NCI-H446 treated with DMSO at 0.1 percent for 48 hours (cell line): Measurements from ENCODE around the gene TCF7L2.
"Not testable (repeated sequence)": the region's sequence is repeated elsewhere in the genome, so short reads cannot be mapped to it uniquely, and the experiment has no call there.

Experiments
- DNase-seq: peaks from one replicate; lab custom pipeline; 2025; lab: John Stamatoyannopoulos, UW

TCF7L2 gene

DNA sequence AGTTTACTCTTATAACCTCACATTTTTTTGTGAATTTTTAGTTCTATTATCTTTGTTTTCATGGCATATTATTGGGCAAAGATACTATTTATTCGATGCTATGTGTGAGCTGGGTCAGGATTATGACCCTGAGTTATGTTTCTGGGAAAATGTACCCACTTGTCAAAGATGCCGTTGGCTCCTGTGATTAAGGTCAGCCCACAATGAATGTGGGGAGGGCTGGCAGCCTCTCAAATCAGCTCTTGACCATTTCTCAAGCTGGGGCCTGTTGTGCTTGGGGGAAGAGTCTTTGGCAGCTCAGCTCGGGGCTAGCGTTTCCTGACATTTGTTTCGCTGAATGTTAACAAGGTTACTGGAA, 97.5 kb downstream of the TCF7L2 start:
- no peak for DNase-seq

- DNase-seq, result no peak
These were observed 98.1 kb downstream of the TCF7L2 start for GRCh38 chr10:113047963-113048781.

DNA sequence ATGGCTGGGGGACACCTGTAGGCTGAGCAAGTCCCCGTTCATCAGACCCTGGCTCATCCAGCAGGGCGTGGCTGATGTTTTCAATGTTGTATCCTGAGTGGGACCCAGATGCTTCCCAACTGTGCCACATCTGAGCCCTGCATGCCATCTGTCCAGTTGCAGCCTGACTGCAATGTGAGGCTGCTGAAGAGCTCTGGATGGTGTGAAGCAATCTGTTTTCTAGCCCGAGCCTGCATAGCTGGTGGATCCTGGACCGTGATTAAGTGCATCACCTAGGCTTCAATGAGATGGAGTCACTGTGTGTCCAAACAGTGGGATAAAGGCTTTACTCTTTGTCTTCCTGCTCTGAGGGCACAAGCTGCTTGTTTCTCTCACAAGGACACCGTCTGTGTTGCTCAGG, 99.8 kb downstream of the TCF7L2 start:
- DNase-seq, result no peak

GRCh38 chr10:113052076-113052830, 102.2 kb downstream of the TCF7L2 start:
- DNase-seq, result no peak

GRCh38 chr10:113053091-113053490, 103.0 kb downstream of the TCF7L2 start:
- DNase-seq, result no peak

DNA sequence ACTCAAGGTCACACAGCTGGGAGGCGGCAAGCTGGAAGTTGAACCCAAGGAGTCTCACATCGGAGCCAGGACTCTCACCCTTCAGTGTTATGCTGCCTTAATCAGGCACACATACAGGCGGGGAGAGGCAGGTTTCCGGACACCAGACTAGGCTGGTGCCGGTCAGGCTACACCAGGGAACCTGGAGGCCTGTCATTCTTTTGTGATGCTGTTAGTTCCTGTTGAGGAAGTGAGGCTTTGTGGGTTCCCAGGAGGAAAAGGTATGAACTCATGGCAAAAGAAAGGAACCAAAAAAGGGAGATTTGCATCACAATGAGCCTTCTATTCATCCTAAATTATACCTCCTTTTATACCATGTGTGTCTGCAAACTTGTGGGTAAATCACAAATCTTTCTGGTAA, 103.8 kb downstream of the TCF7L2 start:
- no peak for DNase-seq

- no peak for DNase-seq
These were observed 105.4 kb downstream of the TCF7L2 start for GRCh38 chr10:113055458-113055857.

DNA sequence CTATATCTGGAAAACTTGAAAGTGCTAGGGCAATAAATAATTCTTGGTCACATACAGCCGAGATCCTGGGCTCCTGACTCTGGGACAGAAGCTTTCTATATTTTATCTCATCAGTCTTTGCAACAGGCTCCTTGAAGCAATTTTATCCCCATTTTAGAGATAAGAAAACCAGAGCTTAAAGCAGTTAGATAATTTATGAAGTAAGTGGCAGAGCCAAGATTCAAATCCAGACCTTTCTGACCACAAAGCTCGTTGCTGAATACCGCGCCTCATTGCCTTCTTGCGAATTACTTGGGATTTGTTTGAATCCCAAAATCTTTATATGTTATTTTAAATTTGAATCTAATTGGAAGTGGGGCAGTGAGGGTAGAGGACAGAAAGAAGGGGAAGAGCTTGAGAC, 106.0 kb downstream of the TCF7L2 start:
- DNase-seq, result no peak

GRCh38 chr10:113056441-113057021, 106.5 kb downstream of the TCF7L2 start:
- no peak for DNase-seq

GRCh38 chr10:113057948-113058522, 108.0 kb downstream of the TCF7L2 start:
- no peak for DNase-seq

- no peak for DNase-seq
These were observed 108.7 kb downstream of the TCF7L2 start for GRCh38 chr10:113058523-113059370.

DNA sequence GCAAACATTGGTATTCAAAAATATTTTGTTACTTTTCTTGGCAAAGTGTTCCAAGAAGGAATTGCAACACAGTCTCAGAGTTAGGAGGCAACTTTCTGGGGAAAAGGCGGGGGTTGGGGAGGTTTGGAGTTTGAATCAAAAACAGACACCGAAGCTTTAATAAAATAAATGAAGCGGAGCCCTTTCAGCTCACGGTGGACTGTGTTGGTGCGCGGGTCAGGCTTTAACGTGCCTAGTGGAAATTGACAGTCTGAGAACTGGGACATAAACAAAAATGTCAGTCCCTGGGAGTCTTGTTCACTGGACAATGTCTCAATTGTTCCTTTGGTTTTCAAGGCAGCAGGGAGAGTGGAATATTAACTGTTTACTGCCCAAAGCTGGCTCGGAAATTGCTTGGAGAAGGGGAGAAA, 109.3 kb downstream of the TCF7L2 start:
- no peak for DNase-seq

GRCh38 chr10:113060201-113061053, 110.4 kb downstream of the TCF7L2 start:
- DNase-seq, result no peak

DNA sequence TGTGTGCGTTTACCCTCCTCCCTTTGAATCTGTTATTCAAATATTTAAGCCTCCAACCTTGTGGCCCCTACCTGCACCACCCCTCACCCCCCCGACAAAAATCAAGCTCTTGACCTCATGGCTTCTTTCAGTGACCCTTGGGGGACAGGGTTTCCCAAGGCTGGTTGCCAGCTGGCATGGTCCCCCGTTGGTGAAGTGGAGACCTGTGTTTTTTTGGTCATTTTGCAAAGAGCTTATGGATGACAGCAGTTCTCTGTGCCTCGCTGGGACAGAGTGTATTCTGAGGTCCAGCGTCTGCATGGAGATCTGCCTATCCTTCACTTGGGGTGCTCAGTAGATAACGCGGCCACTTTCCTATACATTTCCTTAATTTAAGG, 111.0 kb downstream of the TCF7L2 start:
- DNase-seq, result no peak

GRCh38 chr10:113061557-113061956, 111.5 kb downstream of the TCF7L2 start:
- no peak for DNase-seq

- DNase-seq, result no peak
These were observed 113.3 kb downstream of the TCF7L2 start for GRCh38 chr10:113063043-113063967.

- no peak for DNase-seq
These were observed 114.0 kb downstream of the TCF7L2 start for GRCh38 chr10:113064039-113064438.

DNA sequence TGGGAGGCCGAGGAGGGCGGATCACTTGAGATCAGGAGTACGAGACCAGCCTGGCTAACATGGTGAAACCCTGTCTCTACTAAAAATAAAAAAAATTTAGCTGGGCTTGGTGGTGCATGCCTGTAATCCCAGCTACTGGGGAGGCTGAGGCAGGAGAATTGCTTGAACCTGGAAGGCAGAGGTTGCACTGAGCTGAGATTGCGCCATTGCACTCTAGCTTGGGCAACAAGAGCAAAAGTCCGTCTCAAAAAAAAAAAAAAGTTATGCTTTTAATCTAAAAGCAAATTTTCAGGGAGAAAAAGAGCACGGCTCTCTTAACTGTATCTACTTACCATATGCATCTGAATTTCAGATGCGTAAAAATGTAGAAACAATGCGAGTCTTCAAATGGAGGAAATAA, 116.1 kb downstream of the TCF7L2 start:
- DNase-seq, result not testable (repeated sequence)

GRCh38 chr10:113066561-113067312, 116.7 kb downstream of the TCF7L2 start:
- DNase-seq, result no peak
